OCI-LY3 (cell line): Measurements from ENCODE around the gene WDR46.

ENCODE experiments used
- EZH2phosphoT487 ChIP-seq: fragments of 200-600 bp; shearing (Covaris generic); IDR thresholded peaks from 2 replicates; pipeline ENCODE4 v1.6.1; 2018; ENCODE audit warnings: antibody characterized with exemption, mixed run types, low read depth
- TF ChIP-seq, protein P1 (sequence below): fragments of 200-600, 300-600 bp; sonication (generic); IDR thresholded peaks from 2 replicates; pipeline ENCODE4 v1.5.1; 2014; ENCODE audit warnings: antibody characterized with exemption, low read length, low read depth

DNA sequence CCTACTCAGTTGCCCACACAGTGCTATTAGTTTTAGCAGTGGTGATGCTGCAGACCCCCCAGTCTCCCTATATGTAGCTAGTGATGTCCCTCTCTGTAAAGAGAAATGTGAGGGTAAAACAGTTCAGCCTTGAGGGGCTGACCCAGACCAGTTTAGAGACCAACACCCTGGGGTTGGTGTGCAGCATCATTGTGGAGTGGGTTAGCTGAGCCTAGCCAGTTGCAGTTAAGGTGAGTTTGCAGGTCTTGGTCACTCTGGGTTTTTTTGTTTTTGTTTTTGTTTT, 12.5 kb downstream of the WDR46 start:
- TF ChIP-seq, protein P1, sequence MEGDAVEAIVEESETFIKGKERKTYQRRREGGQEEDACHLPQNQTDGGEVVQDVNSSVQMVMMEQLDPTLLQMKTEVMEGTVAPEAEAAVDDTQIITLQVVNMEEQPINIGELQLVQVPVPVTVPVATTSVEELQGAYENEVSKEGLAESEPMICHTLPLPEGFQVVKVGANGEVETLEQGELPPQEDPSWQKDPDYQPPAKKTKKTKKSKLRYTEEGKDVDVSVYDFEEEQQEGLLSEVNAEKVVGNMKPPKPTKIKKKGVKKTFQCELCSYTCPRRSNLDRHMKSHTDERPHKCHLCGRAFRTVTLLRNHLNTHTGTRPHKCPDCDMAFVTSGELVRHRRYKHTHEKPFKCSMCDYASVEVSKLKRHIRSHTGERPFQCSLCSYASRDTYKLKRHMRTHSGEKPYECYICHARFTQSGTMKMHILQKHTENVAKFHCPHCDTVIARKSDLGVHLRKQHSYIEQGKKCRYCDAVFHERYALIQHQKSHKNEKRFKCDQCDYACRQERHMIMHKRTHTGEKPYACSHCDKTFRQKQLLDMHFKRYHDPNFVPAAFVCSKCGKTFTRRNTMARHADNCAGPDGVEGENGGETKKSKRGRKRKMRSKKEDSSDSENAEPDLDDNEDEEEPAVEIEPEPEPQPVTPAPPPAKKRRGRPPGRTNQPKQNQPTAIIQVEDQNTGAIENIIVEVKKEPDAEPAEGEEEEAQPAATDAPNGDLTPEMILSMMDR, result no peak
- TF ChIP-seq EZH2phosphoT487, result no peak
